MM.1S (cell line): ENCODE data around the gene AHRR.
"Not testable (repeated sequence)": the region's sequence is repeated elsewhere in the genome, so short reads cannot be mapped to it uniquely, and the experiment has no call there.

ENCODE experiments used
- EZH2 ChIP-seq: fragments of 300-600 bp; sonication (generic); optimal IDR thresholded peaks from 2 replicates; pipeline ENCODE3; 2017; ENCODE audit warnings: low read depth, mild to moderate bottlenecking, antibody characterized with exemption, low read length, mixed read lengths
- TF ChIP-seq, protein P1 (sequence below): fragments of 300-600 bp; sonication (generic); IDR thresholded peaks from 2 replicates; pipeline ENCODE4 v1.5.1; 2016; ENCODE audit warnings: antibody characterized with exemption, low read length, mixed read lengths

DNA sequence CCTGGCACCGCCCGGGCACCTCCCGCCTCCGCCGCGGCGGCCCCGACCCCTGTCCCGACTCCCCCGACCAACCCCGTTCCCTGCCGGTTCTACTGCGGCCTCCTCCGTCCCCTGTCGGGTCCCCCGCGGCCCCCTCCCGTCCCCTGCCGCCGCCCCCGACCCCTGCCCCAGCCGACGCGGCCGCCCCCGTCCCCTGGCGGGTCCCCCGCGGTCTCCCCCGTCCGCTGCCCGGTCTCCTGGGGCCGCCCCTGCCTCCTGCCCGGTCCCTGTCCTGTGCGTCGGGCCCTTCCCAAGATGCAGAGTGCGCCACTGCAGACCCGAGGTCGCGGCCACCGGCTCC is 49.7 kb upstream of the AHRR start:
- TF ChIP-seq, protein P1, sequence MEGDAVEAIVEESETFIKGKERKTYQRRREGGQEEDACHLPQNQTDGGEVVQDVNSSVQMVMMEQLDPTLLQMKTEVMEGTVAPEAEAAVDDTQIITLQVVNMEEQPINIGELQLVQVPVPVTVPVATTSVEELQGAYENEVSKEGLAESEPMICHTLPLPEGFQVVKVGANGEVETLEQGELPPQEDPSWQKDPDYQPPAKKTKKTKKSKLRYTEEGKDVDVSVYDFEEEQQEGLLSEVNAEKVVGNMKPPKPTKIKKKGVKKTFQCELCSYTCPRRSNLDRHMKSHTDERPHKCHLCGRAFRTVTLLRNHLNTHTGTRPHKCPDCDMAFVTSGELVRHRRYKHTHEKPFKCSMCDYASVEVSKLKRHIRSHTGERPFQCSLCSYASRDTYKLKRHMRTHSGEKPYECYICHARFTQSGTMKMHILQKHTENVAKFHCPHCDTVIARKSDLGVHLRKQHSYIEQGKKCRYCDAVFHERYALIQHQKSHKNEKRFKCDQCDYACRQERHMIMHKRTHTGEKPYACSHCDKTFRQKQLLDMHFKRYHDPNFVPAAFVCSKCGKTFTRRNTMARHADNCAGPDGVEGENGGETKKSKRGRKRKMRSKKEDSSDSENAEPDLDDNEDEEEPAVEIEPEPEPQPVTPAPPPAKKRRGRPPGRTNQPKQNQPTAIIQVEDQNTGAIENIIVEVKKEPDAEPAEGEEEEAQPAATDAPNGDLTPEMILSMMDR: not testable (repeated sequence)
- TF ChIP-seq EZH2: not testable (repeated sequence)
